SK-N-MC (cell line): ENCODE measurements around the gene TNRC6C.
"Not testable (repeated sequence)": the region's sequence is repeated elsewhere in the genome, so short reads cannot be mapped to it uniquely, and the experiment has no call there.

Source experiments
- DNase-seq: peaks from one replicate; pipeline ENCODE4 v3.0.0-alpha.2; 2011; ENCODE audit warnings: low read depth, low spot score
- H3K27ac ChIP-seq: fragments of 200-600 bp; sonication (generic); 2 replicates; pipeline ENCODE4 v1.5.1; 2016; ENCODE audit warnings: mixed run types
- H3K36me3 ChIP-seq: fragments of 200-600 bp; sonication (generic); 2 replicates; pipeline ENCODE4 v1.6.1; 2017; ENCODE audit warnings: antibody characterized with exemption, low read length, mixed read lengths; ENCODE audit not compliant: insufficient read depth
- H3K4me3 ChIP-seq: fragments of 200-600 bp; sonication (generic); 2 replicates; pipeline ENCODE4 v1.5.1; 2016
- H3K9ac ChIP-seq: fragments of 200-600 bp; sonication (generic); 2 replicates; pipeline ENCODE4 v1.8.0; 2017; ENCODE audit warnings: mixed run types, mixed read lengths; ENCODE audit not compliant: insufficient read length
- H3K9me3 ChIP-seq: fragments of 200-600 bp; sonication (generic); 2 replicates; pipeline ENCODE4 v1.6.1; 2017; ENCODE audit warnings: low read depth, mild to moderate bottlenecking, antibody characterized with exemption, low read length, moderate library complexity, mixed read lengths
- EZH2 ChIP-seq: fragments of 200-600 bp; sonication (generic); IDR thresholded peaks from one replicate; pipeline ENCODE4 v1.6.1; 2017; ENCODE audit warnings: antibody characterized with exemption
- FOXP2 ChIP-seq: optimal IDR thresholded peaks from 2 replicates; pipeline ENCODE3; 2011; ENCODE audit warnings: mild to moderate bottlenecking, moderate library complexity; ENCODE audit not compliant: insufficient read depth; ENCODE audit errors: extremely low read length, control extremely low read depth
- POLR2AphosphoS5 ChIP-seq: IDR thresholded peaks from 2 replicates; pipeline ENCODE4 v1.6.1; 2012; ENCODE audit warnings: mild to moderate bottlenecking, low read depth, low read length, borderline replicate concordance

Gene TNRC6C

GRCh38 chr17:78109489-78109761, 150.9 kb downstream of the TNRC6C start:
- Histone ChIP-seq H3K36me3 (no peaks in the 10 kb centered on the region; the same call in 1 of the 2 replicates), H3K27ac (no peak overlapping the region), H3K9ac (no peak overlapping the region), H3K9me3 (no peaks in the 10 kb centered on the region), H3K4me3 (no peak overlapping the region)
- TF ChIP-seq POLR2AphosphoS5 (no peak), EZH2 (no peak), FOXP2 (no peak)
- no peak for DNase-seq

GRCh38 chr17:78110363-78111015, 152.0 kb downstream of the TNRC6C start:
- no peak overlapping the region for H3K9ac ChIP-seq
- TF ChIP-seq POLR2AphosphoS5, result no peak
- TF ChIP-seq EZH2, result no peak
- no peak for TF ChIP-seq FOXP2
- DNase-seq, result no peak
- no peak overlapping the region for H3K27ac ChIP-seq
- H3K4me3 ChIP-seq, result no peak overlapping the region
- no peaks in the 10 kb centered on the region for H3K36me3 ChIP-seq
- no peaks in the 10 kb centered on the region for H3K9me3 ChIP-seq

GRCh38 chr17:78111016-78111726, 152.7 kb downstream of the TNRC6C start:
- H3K27ac ChIP-seq, result no peak overlapping the region
- no peaks in the 10 kb centered on the region for H3K36me3 ChIP-seq
- no peak for TF ChIP-seq FOXP2
- no peak for TF ChIP-seq POLR2AphosphoS5
- TF ChIP-seq EZH2, result no peak
- no peak overlapping the region for H3K9ac ChIP-seq
- DNase-seq, result no peak
- H3K4me3 ChIP-seq, result no peak overlapping the region
- H3K9me3 ChIP-seq, result no peaks in the 10 kb centered on the region

- Histone ChIP-seq H3K27ac (no peak overlapping the region), H3K9me3 (no peaks in the 10 kb centered on the region), H3K9ac (no peak overlapping the region), H3K36me3 (no peaks in the 10 kb centered on the region), H3K4me3 (no peak overlapping the region)
- TF ChIP-seq POLR2AphosphoS5, result no peak
- no peak for DNase-seq
These were observed 153.4 kb downstream of the TNRC6C start for GRCh38 chr17:78111727-78112517.

- no peaks in the 10 kb centered on the region for H3K36me3 ChIP-seq
- no peak overlapping the region for H3K27ac ChIP-seq
These were observed 154.3 kb downstream of the TNRC6C start for GRCh38 chr17:78112518-78113471.

GRCh38 chr17:78113804-78114785, 155.6 kb downstream of the TNRC6C start:
- no peak for TF ChIP-seq FOXP2
- TF ChIP-seq EZH2, result no peak
- no peak overlapping the region for H3K9ac ChIP-seq
- no peaks in the 10 kb centered on the region for H3K9me3 ChIP-seq
- H3K4me3 ChIP-seq, result no peak overlapping the region
- no peak for DNase-seq
- no peaks in the 10 kb centered on the region for H3K36me3 ChIP-seq
- no peak overlapping the region for H3K27ac ChIP-seq

More at GRCh38 chr17:78112518-78113471, 154.3 kb downstream of the TNRC6C start:
- Histone ChIP-seq H3K9ac (no peak overlapping the region), H3K4me3 (no peak overlapping the region), H3K9me3 (no peaks in the 10 kb centered on the region)
- no peak for TF ChIP-seq EZH2
- DNase-seq, result no peak

- H3K27ac ChIP-seq, result no peak overlapping the region
- no peak for DNase-seq
- no peak overlapping the region for H3K4me3 ChIP-seq
- no peaks in the 10 kb centered on the region for H3K36me3 ChIP-seq
- no peak overlapping the region for H3K9ac ChIP-seq
- TF ChIP-seq POLR2AphosphoS5, result no peak
- no peak for TF ChIP-seq FOXP2
- no peak for TF ChIP-seq EZH2
- H3K9me3 ChIP-seq, result no peaks in the 10 kb centered on the region
These were observed 156.6 kb downstream of the TNRC6C start for GRCh38 chr17:78114831-78115723.

GRCh38 chr17:78115803-78116202, 157.3 kb downstream of the TNRC6C start:
- H3K9ac ChIP-seq, H3K4me3 ChIP-seq, H3K27ac ChIP-seq, DNase-seq, H3K9me3 ChIP-seq, H3K36me3 ChIP-seq: not testable (repeated sequence)
